Anterior cingulate cortex (tissue), 58 donors: ENCODE results near the gene PDE6C.

ENCODE experiments used
- DNase-seq, 58 donors: peaks; one replicate each; lab custom pipeline; 2025; lab: John Stamatoyannopoulos, UW

The PDE6C gene

GRCh38 chr10:93628858-93629257, 16.5 kb downstream of the PDE6C start:
- no peak for DNase-seq

- no peak for DNase-seq
Observed at GRCh38 chr10:93629647-93630305, 17.4 kb downstream of the PDE6C start.

- DNase-seq, result no peak
Observed at GRCh38 chr10:93630625-93631557, 18.6 kb downstream of the PDE6C start.

GRCh38 chr10:93639791-93640190, 27.5 kb downstream of the PDE6C start:
- no peak for DNase-seq

GRCh38 chr10:93652857-93653256, 40.5 kb downstream of the PDE6C start:
- no peak for DNase-seq

- no peak for DNase-seq
Observed at GRCh38 chr10:93654201-93654600, 41.9 kb downstream of the PDE6C start.

GRCh38 chr10:93656155-93656554, 43.8 kb downstream of the PDE6C start:
- DNase-seq, result no peak

GRCh38 chr10:93657757-93658156, 45.4 kb downstream of the PDE6C start:
- no peak for DNase-seq

GRCh38 chr10:93666030-93666429, 53.7 kb downstream of the PDE6C start:
- DNase-seq, result no peak

- DNase-seq, result no peak
Observed at GRCh38 chr10:93667795-93668194, 55.5 kb downstream of the PDE6C start.

GRCh38 chr10:93670372-93670771, 58.0 kb downstream of the PDE6C start:
- DNase-seq, result no peak

GRCh38 chr10:93671042-93671441, 58.7 kb downstream of the PDE6C start:
- DNase-seq, result no peak

GRCh38 chr10:93672022-93672678, 59.8 kb downstream of the PDE6C start:
- no peak for DNase-seq

GRCh38 chr10:93672890-93673289, 60.6 kb downstream of the PDE6C start:
- no peak for DNase-seq

- DNase-seq, result no peak
Observed at GRCh38 chr10:93673791-93674190, 61.5 kb downstream of the PDE6C start.

GRCh38 chr10:93678386-93678785, 66.0 kb downstream of the PDE6C start:
- DNase-seq, result no peak

- no peak for DNase-seq
Observed at GRCh38 chr10:93678805-93679587, 66.7 kb downstream of the PDE6C start.

GRCh38 chr10:93680412-93681047, 68.2 kb downstream of the PDE6C start:
- peak in 1 of 58 donors; percentile 1 for DNase-seq

- no peak for DNase-seq
Observed at GRCh38 chr10:93687737-93688136, 75.4 kb downstream of the PDE6C start.

- no peak for DNase-seq
Observed at GRCh38 chr10:93695740-93696139, 83.4 kb downstream of the PDE6C start.
